DMS 273 (cell line): Measurements from ENCODE around the gene FBXO42.

ENCODE experiments used
- DNase-seq: peaks from one replicate; lab custom pipeline; 2025; ENCODE audit not compliant: unreplicated experiment; lab: John Stamatoyannopoulos, UW

Gene FBXO42

GRCh38 chr1:16326833-16327404 lies 25.4 kb downstream of the FBXO42 start:
- no peak for DNase-seq

- DNase-seq, result peak; percentile 61
Measured at GRCh38 chr1:16324456-16324890, 27.8 kb downstream of the FBXO42 start.

DNA sequence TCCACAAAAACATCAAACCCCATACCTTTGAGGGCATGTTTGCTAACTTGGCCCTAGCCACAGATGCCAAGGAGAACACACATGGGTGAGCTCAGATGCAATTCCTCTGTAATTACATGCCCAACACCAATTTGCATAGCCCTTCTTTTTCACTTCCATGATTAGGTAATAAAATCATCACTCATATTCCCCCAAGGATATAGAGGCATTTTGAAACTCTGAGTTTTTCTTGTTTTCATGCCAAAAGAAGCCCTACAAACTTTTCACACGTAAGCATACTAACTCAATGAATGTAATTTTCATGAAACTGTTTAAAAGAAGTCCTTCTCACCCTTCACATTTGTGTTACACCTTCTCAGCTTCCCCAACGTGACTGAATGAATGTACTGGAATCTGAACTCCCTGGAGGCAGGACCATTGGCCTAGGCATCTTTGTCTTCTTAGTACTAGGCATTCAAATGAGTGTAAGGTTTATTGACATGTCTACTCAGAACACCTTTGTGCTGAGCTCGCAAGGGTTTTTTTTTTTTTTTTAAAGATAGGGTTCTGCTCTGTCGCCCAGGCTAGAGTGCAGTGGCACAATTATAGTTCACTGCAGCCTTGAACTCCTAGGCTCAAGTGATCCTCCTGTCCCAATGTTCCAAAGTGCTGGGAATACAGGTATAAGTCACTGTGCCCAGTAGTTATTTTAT lies 31.0 kb downstream of the FBXO42 start:
- peak; percentile 9 for DNase-seq

- no peak for DNase-seq
Measured at GRCh38 chr1:16318555-16318954, 33.7 kb downstream of the FBXO42 start.

DNA sequence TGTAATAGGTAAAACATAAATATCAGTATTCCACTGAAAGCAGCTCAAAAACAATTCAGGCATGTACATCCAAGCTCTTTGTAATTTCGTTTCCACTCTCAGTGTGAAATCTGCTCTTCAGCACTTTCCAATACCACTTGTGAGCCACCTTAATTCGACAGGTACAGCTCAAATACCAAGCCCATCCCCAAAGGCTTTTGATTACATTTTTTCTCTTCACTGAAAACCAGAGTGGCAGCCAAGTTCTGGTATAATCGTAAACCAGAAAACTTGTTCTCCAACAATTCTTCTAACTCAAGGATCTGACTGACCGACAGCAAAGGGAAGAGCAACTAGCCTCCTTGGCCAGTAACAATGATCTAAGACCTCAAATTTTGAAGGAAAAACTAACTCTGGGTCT lies 36.8 kb downstream of the FBXO42 start:
- DNase-seq, result no peak

DNA sequence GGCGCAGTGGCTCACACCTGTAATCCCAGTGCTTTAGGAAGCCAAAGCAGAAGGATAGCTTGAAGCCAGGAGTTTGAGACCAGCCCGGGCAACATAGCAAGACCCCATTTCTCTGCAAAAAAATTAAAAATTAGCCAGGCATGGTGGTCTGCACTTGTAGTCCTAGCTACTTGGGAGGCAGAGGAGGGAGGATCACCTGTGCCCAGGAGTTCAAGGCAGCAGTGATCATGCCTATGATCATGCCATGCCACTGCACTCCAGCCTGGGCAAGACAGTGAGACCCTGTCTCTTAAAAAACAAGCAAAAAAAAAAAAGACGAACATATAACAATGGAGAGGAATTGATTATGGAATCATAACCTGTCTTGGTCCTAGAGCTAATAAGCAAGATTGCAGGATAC lies 45.1 kb downstream of the FBXO42 start:
- no peak for DNase-seq

DNA sequence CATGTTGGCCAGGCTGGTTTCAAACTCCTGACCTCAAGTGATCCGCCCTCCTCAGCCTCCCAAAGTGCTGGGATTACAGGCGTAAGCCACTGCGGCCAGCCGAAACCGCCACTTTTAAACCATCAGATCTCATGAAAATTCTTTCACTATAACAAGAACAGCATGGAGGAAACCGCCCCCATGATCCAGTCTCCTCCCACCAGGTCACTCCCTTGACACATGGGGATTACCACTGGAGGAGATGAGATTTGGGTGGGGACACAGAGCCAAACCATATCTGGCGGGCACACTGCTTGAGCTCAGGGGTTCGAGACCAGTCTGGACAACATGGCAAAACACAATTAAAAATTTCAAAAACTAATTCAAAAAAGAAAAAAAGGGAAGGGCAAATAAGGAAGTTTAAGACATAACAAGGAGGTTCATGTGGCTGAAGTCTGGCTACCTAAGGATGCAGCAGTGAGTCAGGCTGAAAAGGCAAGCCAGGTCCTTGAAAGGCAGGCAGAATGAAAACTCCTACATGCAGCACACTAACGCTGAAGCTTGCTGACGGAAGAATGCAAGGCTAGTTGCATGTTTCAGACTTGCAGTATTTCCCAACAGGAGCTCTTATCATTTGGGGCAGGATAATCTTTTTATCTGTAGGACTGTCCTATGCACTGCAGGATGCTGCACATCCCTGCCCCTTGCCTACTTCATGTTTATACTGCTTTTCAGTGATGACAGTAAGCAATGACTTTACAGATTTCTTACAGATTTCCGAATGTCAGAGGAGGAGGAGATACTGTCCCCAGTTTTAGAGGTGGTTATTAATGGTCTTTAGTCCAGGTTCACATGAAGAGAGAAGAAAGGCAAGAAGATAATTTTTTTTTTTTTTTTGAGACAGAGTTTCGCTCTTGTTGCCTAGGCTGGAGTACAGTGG lies 49.3 kb downstream of the FBXO42 start:
- no peak for DNase-seq

- no peak for DNase-seq
Measured at GRCh38 chr1:16300436-16300835, 51.8 kb downstream of the FBXO42 start.

GRCh38 chr1:16298653-16299052 lies 53.6 kb downstream of the FBXO42 start:
- DNase-seq, result no peak

DNA sequence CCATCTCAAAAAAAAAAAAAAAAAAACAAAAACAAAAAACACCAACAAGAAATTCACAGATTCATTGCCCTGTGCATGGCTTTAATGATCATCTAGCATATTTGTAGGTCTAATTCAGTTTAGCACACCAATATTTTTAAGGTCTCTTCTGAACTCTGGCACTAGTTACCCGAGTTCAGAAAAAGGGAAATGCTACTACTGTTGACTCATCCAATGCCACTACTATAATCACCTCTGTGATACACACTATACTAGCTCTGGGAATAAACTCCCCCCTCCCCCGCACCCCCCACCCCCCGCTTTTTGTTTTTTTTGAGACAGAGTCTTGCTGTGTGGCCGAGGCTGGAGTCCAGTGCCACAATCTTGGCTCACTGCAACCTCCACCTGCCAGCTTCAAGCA lies 55.6 kb downstream of the FBXO42 start:
- no peak for DNase-seq

DNA sequence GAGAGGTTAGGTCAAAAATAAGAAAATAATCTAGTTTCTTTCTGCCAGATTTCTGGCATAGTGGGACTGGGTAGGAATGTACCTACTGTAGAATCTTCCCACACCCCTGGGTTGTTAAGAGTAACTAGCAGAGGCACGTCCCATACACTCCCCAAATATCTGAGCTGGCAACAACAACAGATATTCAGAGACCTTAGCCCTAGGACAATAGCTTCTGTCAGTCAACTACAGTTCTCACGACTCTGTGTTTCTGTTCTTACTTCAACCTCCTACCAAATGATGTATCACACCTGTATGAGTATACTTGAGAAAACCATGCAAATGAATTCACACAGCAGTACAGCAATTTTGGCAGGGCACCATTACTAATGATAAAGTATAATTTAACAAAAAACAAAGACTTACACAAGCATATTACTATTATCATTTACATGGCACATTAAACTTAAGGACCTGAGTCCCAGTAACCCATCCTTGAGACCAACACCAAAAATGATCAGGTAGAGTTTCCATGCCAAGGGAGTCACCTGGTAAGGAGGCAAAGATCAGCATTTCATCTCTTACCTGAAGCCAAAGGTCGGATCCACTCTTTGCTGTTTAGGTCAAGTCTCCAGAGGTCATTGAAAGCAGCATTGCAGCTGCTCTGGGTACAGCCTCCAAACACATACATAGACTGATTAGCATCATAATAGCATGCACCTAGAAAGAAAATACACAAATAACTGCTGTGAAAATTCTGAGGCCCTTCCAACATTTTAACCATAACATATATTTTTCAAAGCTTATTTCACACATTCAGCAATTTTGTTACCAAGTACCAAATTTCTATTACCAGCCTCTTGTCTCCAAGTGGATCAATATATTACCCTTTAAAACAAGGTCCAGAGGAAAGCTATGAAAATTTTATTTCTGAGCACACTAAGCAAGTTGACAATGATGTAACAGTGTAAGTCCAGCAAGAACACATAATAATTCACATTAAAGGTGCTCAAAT lies 57.8 kb downstream of the FBXO42 start:
- no peak for DNase-seq

DNA sequence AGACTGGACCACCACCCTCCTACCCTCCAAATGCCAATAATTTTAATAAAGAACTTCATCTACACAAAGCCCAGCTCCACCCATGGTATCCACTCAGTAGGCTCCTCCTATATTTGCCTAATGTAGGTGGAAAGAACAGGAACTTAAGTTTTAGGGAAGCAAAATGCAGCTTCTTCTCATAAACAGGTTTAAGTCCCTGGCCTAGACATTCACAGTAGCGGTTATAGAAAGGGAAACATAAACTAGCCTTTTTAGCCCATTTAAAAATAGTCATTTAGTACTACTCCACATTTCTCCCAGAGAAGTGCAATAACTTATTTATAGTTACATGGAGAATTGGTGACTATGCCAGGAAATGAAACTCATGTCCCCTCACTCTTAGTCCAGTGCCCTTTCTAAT lies 58.7 kb downstream of the FBXO42 start:
- DNase-seq, result no peak

DNA sequence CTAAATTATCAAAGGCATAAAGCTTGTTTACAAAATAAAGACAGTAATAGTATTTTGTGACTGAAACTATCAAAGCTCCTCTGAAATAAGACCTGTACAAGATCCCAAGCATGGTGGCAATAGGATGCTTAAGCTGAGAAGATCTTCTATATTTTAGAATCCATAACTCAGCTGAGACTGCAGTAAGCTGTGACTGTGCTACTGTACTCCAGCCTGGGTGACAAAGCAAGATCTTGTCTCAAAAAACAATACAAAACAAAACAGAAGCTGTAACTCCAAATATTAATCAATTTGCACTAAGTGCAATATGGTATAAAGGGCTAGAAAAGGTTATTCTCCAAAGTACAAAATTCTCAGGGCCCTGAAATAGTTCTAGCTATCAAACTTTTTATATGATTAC lies 59.5 kb downstream of the FBXO42 start:
- DNase-seq, result no peak

DNA sequence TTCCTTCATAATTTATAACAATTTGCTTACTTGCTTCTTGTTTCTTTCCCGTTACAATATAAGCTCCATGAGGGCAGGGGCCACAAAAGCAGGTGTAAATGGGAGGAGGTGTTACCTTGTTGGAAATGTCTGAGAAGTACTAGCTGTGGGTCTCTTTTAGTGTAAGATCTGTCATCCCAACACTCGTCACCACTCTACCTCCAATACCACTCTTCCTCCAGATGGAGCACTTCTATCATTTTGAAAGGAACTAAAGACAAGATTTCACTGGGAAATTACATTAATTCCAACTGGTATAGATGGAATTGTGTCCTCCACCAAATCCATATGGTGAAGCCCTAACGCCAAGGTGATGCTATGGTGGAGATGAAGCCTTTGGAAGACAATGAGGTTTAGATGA lies 62.3 kb downstream of the FBXO42 start:
- no peak for DNase-seq

DNA sequence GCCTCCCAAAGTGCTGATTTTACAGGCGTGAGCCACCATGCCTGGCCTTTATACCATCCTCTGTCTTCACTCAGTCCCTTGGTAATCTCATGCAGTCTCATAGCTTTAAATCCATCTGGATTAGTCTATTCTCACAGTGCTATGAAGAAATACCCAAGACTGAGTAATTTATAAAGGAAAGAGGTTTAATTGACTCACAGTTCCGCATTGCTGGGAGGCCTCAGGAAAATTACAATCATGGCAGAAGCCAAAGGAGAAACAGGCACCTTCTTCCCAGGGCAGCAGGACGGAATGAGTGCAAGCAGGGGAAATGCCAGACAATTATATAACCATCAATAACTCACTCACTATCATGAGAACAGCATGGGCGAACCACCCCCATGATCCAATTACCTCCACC lies 66.2 kb downstream of the FBXO42 start:
- no peak for DNase-seq

GRCh38 chr1:16281765-16282164 lies 70.5 kb downstream of the FBXO42 start:
- no peak for DNase-seq

GRCh38 chr1:16279186-16279585 lies 73.1 kb downstream of the FBXO42 start:
- no peak for DNase-seq

GRCh38 chr1:16276302-16277030 lies 75.8 kb downstream of the FBXO42 start:
- peak; percentile 26 for DNase-seq

- no peak for DNase-seq
Measured at GRCh38 chr1:16275591-16275990, 76.7 kb downstream of the FBXO42 start.

DNA sequence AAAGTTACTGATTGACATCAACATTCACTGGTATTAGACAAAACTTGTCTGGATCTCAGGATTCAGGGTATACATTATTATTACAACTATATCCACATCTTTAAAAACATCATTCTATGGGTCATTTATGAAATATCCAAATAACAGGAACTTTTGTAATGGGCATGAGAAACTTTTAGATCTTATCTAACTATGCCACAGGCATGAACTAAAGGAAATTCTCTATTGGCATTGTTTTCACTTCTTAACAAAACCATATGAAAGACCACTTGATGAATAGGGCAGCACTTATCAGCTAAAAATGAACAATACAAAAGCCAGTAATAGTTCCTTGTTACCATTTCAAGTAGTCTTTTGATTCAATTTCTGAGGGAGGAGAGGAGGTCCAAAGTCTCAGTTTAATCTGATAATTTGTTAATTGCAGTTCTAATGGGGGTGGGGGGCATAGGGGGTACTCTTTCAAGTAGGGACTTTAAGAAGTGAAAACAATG lies 84.5 kb downstream of the FBXO42 start:
- DNase-seq, result no peak
